Left lung (tissue), 10 donors: ENCODE data around the gene SSH3. TPM values are rescaled to one million over a fixed set of nuclear protein-coding genes. Genes with fewer than 3 reads are reported as not detected.
A peak's percentile ranks its signal among the peaks of the same experiment; 100 is the strongest.

Experiments
- ATAC-seq: fragments of 200-7000 bp; cut with Tn5 transposase; one replicate; pipeline ENCODE4 v1.9.1; 2020; ENCODE audit warnings: moderate library complexity
- DNase-seq, 4 donors: peaks; one replicate each; pipeline ENCODE4 v3.0.0-alpha.2; 2013 to 2020
- H3K27ac ChIP-seq, 2 donors: fragments of 200-600 bp; sonication (generic) in 1 of 2; one replicate each; pipeline versions ENCODE4 v1.5.0 to v1.8.0; 2020 to 2021
- H3K27me3 ChIP-seq, 2 donors: fragments of 200-600 bp; sonication (generic) in 1 of 2; one replicate each; pipeline versions ENCODE4 v1.5.0 to v1.8.0; 2020 to 2021
- H3K36me3 ChIP-seq, 2 donors: fragments of 200-600 bp; sonication (generic) in 1 of 2; one replicate each; pipeline versions ENCODE4 v1.5.0 to v1.8.0; 2020 to 2021
- H3K4me1 ChIP-seq, 2 donors: fragments of 200-600 bp; one replicate each; pipeline ENCODE4 v1.8.0; 2021
- H3K4me3 ChIP-seq, 2 donors: fragments of 200-600 bp; sonication (generic) in 1 of 2; one replicate each; pipeline versions ENCODE4 v1.5.0 to v1.8.0; 2020 to 2021; ENCODE audit warnings: mild to moderate bottlenecking in 1 of 2
- H3K9me3 ChIP-seq, 2 donors: fragments of 200-600 bp; sonication (generic) in 1 of 2; one replicate each; pipeline versions ENCODE4 v1.5.0 to v1.8.0; 2020 to 2021
- intact Hi-C, 2 donors: fragments of 100-400 bp; cut with DNase I; formaldehyde crosslinking; loops; one replicate each; pipeline versions ENCODE4 v1.11.2 to v1.14.2; 2022
- polyA plus RNA-seq, 6 donors: library from polyadenylated mRNA; unstranded; fragments of 120-200 nt; gene quantifications; one replicate each; pipeline ENCODE4 v1.2.1, GENCODE V29; 2013; ENCODE audit not compliant: insufficient read length in 6 of 6
- total RNA-seq, 2 donors: library from RNA; stranded (reverse); fragmentation: NEBNext Ultra II Directional; extraction: Animal tissue kit (Norgen Biotek cat#: 25700); gene quantifications; one replicate each; pipeline ENCODE4 v1.2.1, GENCODE V29; 2021
- TF ChIP-seq, protein P1 (sequence below), 2 donors: fragments of 200-600 bp; sonication (generic) in 1 of 2; IDR thresholded peaks; one replicate each; pipeline versions ENCODE4 v1.5.0 to v1.8.0; 2021; ENCODE audit warnings: antibody characterized with exemption in 2 of 2
- donor health status: DM: no; HTN: yes; CAD: no.
- donor health status: DM: no; HTN: no; CAD: no.

Gene SSH3
- total and polyA plus RNA-seq, 8 donors, result 23.0 to 44.9 (median 29.5) TPM

DNA sequence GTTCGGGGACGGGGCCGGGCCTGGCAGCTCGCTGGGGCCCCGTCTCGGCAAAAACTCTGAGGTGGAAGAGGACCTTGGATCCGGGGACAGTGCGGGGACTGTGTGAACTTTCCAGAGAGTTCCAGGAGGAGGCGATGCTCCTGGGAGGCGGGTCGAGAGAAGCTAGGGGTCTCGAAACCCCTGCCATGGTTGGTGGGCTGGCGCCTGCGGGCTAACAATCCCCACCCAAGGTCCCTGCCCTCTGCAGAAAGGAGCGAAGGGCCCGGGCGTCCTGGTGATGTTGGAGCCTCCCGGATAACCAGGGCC lies 41.7 kb upstream of the SSH3 start:
- H3K27me3 ChIP-seq, result peaks cover 0 to 6% of the 10 kb centered on the region in 2 donors
- TF ChIP-seq, protein P1, sequence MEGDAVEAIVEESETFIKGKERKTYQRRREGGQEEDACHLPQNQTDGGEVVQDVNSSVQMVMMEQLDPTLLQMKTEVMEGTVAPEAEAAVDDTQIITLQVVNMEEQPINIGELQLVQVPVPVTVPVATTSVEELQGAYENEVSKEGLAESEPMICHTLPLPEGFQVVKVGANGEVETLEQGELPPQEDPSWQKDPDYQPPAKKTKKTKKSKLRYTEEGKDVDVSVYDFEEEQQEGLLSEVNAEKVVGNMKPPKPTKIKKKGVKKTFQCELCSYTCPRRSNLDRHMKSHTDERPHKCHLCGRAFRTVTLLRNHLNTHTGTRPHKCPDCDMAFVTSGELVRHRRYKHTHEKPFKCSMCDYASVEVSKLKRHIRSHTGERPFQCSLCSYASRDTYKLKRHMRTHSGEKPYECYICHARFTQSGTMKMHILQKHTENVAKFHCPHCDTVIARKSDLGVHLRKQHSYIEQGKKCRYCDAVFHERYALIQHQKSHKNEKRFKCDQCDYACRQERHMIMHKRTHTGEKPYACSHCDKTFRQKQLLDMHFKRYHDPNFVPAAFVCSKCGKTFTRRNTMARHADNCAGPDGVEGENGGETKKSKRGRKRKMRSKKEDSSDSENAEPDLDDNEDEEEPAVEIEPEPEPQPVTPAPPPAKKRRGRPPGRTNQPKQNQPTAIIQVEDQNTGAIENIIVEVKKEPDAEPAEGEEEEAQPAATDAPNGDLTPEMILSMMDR (IDR thresholded peaks at IDR 0.05), result no peak
- H3K27ac ChIP-seq, result no peak overlapping the region
- no peak for ATAC-seq
- DNase-seq, result no peak
- H3K9me3 ChIP-seq, result no peaks in the 10 kb centered on the region
- intact Hi-C loops, result loop anchor here in 1 of 2 donors (5.0 kb wide), 1 partner anchor 116 kb away; no protein-coding TSS in a partner anchor
- H3K4me1 ChIP-seq, result peaks cover 18 to 45% of the 10 kb centered on the region in 2 donors
- H3K4me3 ChIP-seq, result peak overlapping the region; percentile 1 to 22
- H3K36me3 ChIP-seq, result peaks cover 0 to 10% of the 10 kb centered on the region in 2 donors

DNA sequence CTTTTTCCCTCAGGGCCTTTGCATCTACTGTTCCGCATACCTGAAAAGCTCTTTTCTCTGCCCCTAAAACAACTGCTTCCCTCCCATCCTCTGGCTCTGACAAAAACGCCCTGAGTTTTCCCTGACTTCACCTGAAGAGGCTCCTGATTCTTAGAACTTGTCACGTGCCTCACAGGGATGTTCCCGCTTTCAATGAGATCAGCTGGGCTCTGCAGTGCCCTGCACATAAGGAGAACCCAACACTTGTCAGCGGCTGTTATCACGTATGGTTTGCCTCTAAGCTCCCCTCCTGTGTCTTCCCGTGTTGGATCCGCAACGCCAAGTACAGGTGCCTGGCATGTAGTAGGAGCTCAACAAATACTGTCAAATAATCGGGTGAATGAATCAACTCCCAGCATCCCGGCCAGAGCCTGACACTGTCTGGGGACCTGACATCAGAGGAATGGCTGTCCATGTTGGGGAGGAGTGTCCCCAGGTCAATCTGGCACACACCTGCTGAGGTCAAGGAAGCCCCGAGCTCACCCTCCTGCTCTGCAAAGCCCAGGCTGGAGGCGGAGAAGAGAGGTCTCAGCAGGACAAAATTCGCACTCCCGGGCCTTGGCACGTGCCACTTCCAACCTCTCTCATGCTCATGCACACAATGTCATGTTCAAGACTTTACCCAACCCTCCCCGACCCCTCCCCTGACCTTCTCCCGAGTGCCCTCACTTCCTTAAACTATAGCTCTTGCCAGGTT lies 41.2 kb upstream of the SSH3 start:
- Histone ChIP-seq H3K27ac (peak overlapping the region; percentile 21 to 82), H3K9me3 (no peaks in the 10 kb centered on the region), H3K4me3 (no peak overlapping the region), H3K4me1 (peaks cover 18 to 45% of the 10 kb centered on the region in 2 donors), H3K27me3 (peaks cover 0 to 6% of the 10 kb centered on the region in 2 donors), H3K36me3 (peaks cover 0 to 4% of the 10 kb centered on the region in 2 donors)
- no peak for ATAC-seq
- TF ChIP-seq, protein P1 (IDR thresholded peaks at IDR 0.05), result no peak
- intact Hi-C loops, result loop anchor here in 1 of 2 donors (2.0 to 5.0 kb wide), 2 partner anchors 55 to 115 kb away; no protein-coding TSS in a partner anchor
- peak in 1 of 4 donors; percentile 45 for DNase-seq

GRCh38 chr11:67262731-67263675 lies 40.3 kb upstream of the SSH3 start:
- H3K4me3 ChIP-seq, result no peak overlapping the region
- DNase-seq (peak; percentile 60 to 93 (median 84)), ATAC-seq (peak; percentile 79)
- intact Hi-C loops, result loop anchor here in 1 of 2 donors (2.0 to 5.0 kb wide), 2 partner anchors 54 to 114 kb away; no protein-coding TSS in a partner anchor
- no peaks in the 10 kb centered on the region for H3K9me3 ChIP-seq
- TF ChIP-seq, protein P1 (IDR thresholded peaks at IDR 0.05), result peak; percentile 80 to 88
- H3K27ac ChIP-seq, result peak overlapping the region; percentile 21 to 82
- peaks cover 0 to 5% of the 10 kb centered on the region in 2 donors for H3K36me3 ChIP-seq
- H3K4me1 ChIP-seq, result peaks cover 20 to 53% of the 10 kb centered on the region in 2 donors
- peaks cover 0 to 6% of the 10 kb centered on the region in 2 donors for H3K27me3 ChIP-seq

DNA sequence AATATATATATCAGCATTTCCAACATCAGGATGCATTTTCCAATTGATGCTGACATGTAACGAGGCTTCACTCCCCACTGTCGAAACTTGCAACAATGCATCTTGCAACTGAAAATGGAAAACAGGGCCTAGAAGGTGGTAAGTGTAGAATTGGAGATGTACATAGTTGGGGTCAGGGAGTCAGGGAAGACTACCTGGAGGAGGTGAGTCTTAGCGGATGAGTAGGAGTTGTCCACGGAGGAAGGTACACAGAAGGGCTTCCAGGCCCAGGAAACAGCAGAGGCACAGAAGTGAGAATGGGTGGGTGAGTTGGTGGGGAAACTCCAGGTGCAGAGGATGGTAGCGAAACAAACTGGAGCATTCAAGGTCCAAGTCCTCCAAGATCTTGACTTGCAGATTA lies 39.1 kb upstream of the SSH3 start:
- no peak for DNase-seq
- peaks cover 33 to 65% of the 10 kb centered on the region in 2 donors for H3K4me1 ChIP-seq
- peaks cover 0 to 6% of the 10 kb centered on the region in 2 donors for H3K27me3 ChIP-seq
- TF ChIP-seq, protein P1 (IDR thresholded peaks at IDR 0.05), result no peak
- intact Hi-C loops, result loop anchor here in 1 of 2 donors (5.0 kb wide), 1 partner anchor 113 kb away; no protein-coding TSS in a partner anchor
- no peak overlapping the region for H3K4me3 ChIP-seq
- no peaks in the 10 kb centered on the region for H3K9me3 ChIP-seq
- no peak for ATAC-seq
- H3K36me3 ChIP-seq, result peaks cover 0 to 15% of the 10 kb centered on the region in 2 donors
- H3K27ac ChIP-seq, result no peak overlapping the region
